Glutamatergic neuron (in vitro differentiated cells): Measurements from ENCODE around the gene FAM149A. TPM values are rescaled to one million over a fixed set of nuclear protein-coding genes. Genes with fewer than 3 reads are reported as not detected.
A peak's percentile ranks its signal among the peaks of the same experiment; 100 is the strongest.

Experiments used
- DNase-seq: peaks from one replicate; pipeline ENCODE4 v3.0.0; 2022
- H3K27ac Mint-ChIP-seq: one replicate; pipeline ENCODE4 v1.8.0; 2020; ENCODE audit warnings: mild to moderate bottlenecking, mixed read lengths, inconsistent platforms; ENCODE audit not compliant: unreplicated experiment
- H3K27me3 Mint-ChIP-seq: one replicate; pipeline ENCODE4 v1.8.0; 2020; ENCODE audit warnings: mild to moderate bottlenecking, moderate library complexity, mixed read lengths, inconsistent platforms; ENCODE audit not compliant: unreplicated experiment
- H3K36me3 Mint-ChIP-seq: one replicate; pipeline ENCODE4 v1.8.0; 2020; ENCODE audit warnings: mild to moderate bottlenecking, mixed read lengths, inconsistent platforms; ENCODE audit not compliant: unreplicated experiment
- H3K4me1 Mint-ChIP-seq: one replicate; pipeline ENCODE4 v1.8.0; 2020; ENCODE audit warnings: mild to moderate bottlenecking, low read depth, mixed read lengths, inconsistent platforms; ENCODE audit not compliant: unreplicated experiment
- H3K4me3 Mint-ChIP-seq: one replicate; pipeline ENCODE4 v1.8.0; 2020; ENCODE audit warnings: mild to moderate bottlenecking, mixed read lengths, inconsistent platforms; ENCODE audit not compliant: unreplicated experiment
- H3K9me3 Mint-ChIP-seq: one replicate; pipeline ENCODE4 v1.8.0; 2020; ENCODE audit warnings: mild to moderate bottlenecking, moderate library complexity, mixed read lengths, inconsistent platforms; ENCODE audit not compliant: unreplicated experiment
- total RNA-seq: library from RNA; stranded (reverse); fragmentation: NEBNext Ultra II Directional; extraction: Animal tissue kit (Norgen Biotek cat#: 25700); gene quantifications from one replicate; pipeline ENCODE4 v1.2.1, GENCODE V29; 2021; ENCODE audit not compliant: unreplicated experiment
- TF ChIP-seq, protein P1 (sequence below): fragments of 200-600 bp; sonication (generic); IDR thresholded peaks from one replicate; pipeline ENCODE4 v1.5.0; 2021; ENCODE audit not compliant: partially characterized antibody, unreplicated experiment

FAM149A gene
- total RNA-seq, 1 donor from 2014 or later, result 6.8 TPM

DNA sequence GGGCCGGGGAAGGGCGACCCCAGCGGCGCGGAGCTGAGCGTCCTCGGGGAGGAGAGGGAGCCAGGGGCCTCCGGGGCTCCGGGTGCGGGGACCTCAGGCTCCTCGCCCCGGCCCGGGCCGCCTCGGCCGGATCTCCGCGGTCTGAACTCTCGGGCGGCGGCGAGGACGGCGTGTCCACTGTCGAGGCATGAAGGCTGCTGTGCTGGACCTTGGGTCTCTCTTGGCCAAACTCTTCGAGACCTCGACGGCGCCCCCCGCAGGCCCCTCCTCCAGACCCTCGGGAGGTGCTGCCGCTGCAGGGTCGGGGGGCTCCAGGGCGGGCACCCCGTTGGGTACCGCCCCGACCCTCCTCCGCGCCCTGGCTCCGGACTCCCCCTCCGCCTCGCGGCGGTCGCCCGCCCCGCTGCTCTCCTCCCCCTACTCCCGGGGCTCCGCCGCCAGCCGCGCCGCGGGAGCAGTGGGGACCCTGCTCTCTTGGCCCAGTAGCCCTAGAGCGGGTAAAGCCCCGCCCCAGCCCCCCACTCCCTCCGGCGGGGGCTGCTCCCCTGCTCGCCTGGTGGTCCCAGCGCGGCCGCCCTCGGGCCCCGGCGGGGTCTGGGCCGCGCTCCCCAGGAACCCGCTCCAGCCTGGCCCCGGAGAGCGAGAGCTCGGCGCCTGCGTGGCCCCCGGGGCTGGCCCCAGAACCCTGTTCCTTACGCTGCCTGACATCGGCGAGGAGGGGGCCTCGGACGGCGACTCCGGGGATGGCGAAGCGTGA is 564 bp downstream of the FAM149A start:
- Mint-ChIP-seq H3K9me3 (peaks cover 7% of the 10 kb centered on the region), H3K27me3 (peaks cover 20% of the 10 kb centered on the region), H3K4me3 (peak overlapping the region; percentile 92), H3K4me1 (peaks cover 5% of the 10 kb centered on the region), H3K36me3 (peaks cover 5% of the 10 kb centered on the region), H3K27ac (no peak overlapping the region)
- DNase-seq, result peak; percentile 58
- TF ChIP-seq, protein P1, sequence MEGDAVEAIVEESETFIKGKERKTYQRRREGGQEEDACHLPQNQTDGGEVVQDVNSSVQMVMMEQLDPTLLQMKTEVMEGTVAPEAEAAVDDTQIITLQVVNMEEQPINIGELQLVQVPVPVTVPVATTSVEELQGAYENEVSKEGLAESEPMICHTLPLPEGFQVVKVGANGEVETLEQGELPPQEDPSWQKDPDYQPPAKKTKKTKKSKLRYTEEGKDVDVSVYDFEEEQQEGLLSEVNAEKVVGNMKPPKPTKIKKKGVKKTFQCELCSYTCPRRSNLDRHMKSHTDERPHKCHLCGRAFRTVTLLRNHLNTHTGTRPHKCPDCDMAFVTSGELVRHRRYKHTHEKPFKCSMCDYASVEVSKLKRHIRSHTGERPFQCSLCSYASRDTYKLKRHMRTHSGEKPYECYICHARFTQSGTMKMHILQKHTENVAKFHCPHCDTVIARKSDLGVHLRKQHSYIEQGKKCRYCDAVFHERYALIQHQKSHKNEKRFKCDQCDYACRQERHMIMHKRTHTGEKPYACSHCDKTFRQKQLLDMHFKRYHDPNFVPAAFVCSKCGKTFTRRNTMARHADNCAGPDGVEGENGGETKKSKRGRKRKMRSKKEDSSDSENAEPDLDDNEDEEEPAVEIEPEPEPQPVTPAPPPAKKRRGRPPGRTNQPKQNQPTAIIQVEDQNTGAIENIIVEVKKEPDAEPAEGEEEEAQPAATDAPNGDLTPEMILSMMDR, result no peak

GRCh38 chr4:186105647-186106321 is 1.3 kb downstream of the FAM149A start:
- Mint-ChIP-seq H3K36me3 (peaks cover 5% of the 10 kb centered on the region), H3K9me3 (peaks cover 7% of the 10 kb centered on the region), H3K27me3 (peaks cover 20% of the 10 kb centered on the region), H3K27ac (peak overlapping the region; percentile 81), H3K4me1 (peaks cover 5% of the 10 kb centered on the region), H3K4me3 (peak overlapping the region; percentile 92)
- TF ChIP-seq, protein P1, result no peak
- no peak for DNase-seq

- TF ChIP-seq, protein P1, result no peak
- H3K4me1 Mint-ChIP-seq, result peaks cover 5% of the 10 kb centered on the region
- H3K27me3 Mint-ChIP-seq, result peaks cover 18% of the 10 kb centered on the region
- no peak overlapping the region for H3K4me3 Mint-ChIP-seq
- DNase-seq, result no peak
- no peak overlapping the region for H3K27ac Mint-ChIP-seq
- peaks cover 7% of the 10 kb centered on the region for H3K9me3 Mint-ChIP-seq
- peaks cover 5% of the 10 kb centered on the region for H3K36me3 Mint-ChIP-seq
Observed at GRCh38 chr4:186107947-186108346, 3.4 kb downstream of the FAM149A start.

- Mint-ChIP-seq H3K4me3 (no peak overlapping the region), H3K27ac (no peak overlapping the region), H3K9me3 (peaks cover 7% of the 10 kb centered on the region), H3K27me3 (peaks cover 14% of the 10 kb centered on the region), H3K36me3 (peaks cover 1% of the 10 kb centered on the region), H3K4me1 (peaks cover 5% of the 10 kb centered on the region)
- DNase-seq, result no peak
- TF ChIP-seq, protein P1, result no peak
Observed at GRCh38 chr4:186108391-186108790, 3.9 kb downstream of the FAM149A start.

DNA sequence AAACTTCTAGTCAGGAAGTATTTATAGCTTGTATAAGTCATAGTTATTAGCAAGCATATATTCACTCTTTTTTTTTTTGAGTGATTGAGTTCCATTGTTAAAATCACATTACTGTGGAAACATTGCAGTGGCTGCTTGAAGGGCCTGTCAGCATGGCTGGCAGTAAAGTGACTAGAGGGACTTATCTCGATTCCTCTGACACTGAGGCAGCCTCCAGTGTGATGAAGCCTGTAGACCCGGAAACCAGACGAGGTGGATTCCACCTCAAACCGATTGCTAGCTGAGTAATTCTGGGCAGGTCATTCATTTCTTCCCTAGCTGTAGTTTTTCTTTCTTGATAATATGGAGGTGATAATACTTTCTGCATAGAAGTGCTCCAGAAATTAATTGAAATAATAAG is 4.7 kb downstream of the FAM149A start:
- no peak for DNase-seq
- Mint-ChIP-seq H3K27me3 (peaks cover 8% of the 10 kb centered on the region), H3K27ac (no peak overlapping the region), H3K9me3 (peaks cover 7% of the 10 kb centered on the region), H3K4me1 (peaks cover 5% of the 10 kb centered on the region), H3K4me3 (no peak overlapping the region), H3K36me3 (no peaks in the 10 kb centered on the region)
- TF ChIP-seq, protein P1, result no peak
